ENCODE data around the gene EMC8. TPM values are rescaled to one million over a fixed set of nuclear protein-coding genes. Genes with fewer than 3 reads are reported as not detected.
"Not testable (repeated sequence)": the region's sequence is repeated elsewhere in the genome, so short reads cannot be mapped to it uniquely, and the experiment has no call there.

EMC8 gene
- total RNA-seq, 2 donors from 2014 or later = 60.1 to 67.6 TPM

GRCh38 chr16:85819245-85819644, 19.9 kb upstream of the EMC8 start:
- H3K27me3 Mint-ChIP-seq (ENCODE audit: insufficient read depth) = peaks cover 31% of the 10 kb centered on the region
- Histone ChIP-seq H3K9me3 (ENCODE audit: control insufficient read depth, low read length) (no peaks in the 10 kb centered on the region), H3K9ac (ENCODE audit: extremely low read depth, low read length, poor library complexity, severe bottlenecking) (no peak overlapping the region), H3K4me1 (ENCODE audit: control insufficient read depth, insufficient read depth, low read length) (no peaks in the 10 kb centered on the region), H3K27me3 (ENCODE audit: control insufficient read depth, insufficient read depth, low read length, poor library complexity, severe bottlenecking) (peaks cover 24% of the 10 kb centered on the region), H3K27ac (ENCODE audit: low read depth, low read length) (no peak overlapping the region), H3K4me3 (ENCODE audit: low read length) (no peak overlapping the region), H3K36me3 (ENCODE audit: control insufficient read depth, insufficient read depth, low read length) (no peaks in the 10 kb centered on the region)
- H3K36me3 Mint-ChIP-seq (ENCODE audit: low read depth) = no peaks in the 10 kb centered on the region
- WGBS, 2 experiments (ENCODE audit: insufficient coverage in 1 of 2, insufficient read length in 1 of 2) = 7 to 14% methylated on average over 8 to 10 of the region's 10 CpGs
- peak; percentile 88 for TF ChIP-seq CTCF (conservative IDR thresholded peaks at IDR 0.05)
- H3K4me1 Mint-ChIP-seq = no peaks in the 10 kb centered on the region
- no peak overlapping the region for H3K27ac Mint-ChIP-seq
- H3K9me3 Mint-ChIP-seq = no peaks in the 10 kb centered on the region
- peak; percentile 98 for DNase-seq
- no peak overlapping the region for H3K4me3 Mint-ChIP-seq

GRCh38 chr16:85817195-85817594, 17.9 kb upstream of the EMC8 start:
- not testable (repeated sequence) for H3K27ac Mint-ChIP-seq; H3K9me3 Mint-ChIP-seq; H3K36me3 Mint-ChIP-seq (ENCODE audit: low read depth); H3K4me1 ChIP-seq (ENCODE audit: control insufficient read depth, insufficient read depth, low read length); H3K4me3 Mint-ChIP-seq; H3K4me3 ChIP-seq (ENCODE audit: low read length); H3K9ac ChIP-seq (ENCODE audit: extremely low read depth, low read length, poor library complexity, severe bottlenecking); H3K36me3 ChIP-seq (ENCODE audit: control insufficient read depth, insufficient read depth, low read length); DNase-seq; H3K27ac ChIP-seq (ENCODE audit: low read depth, low read length); H3K4me1 Mint-ChIP-seq; H3K9me3 ChIP-seq (ENCODE audit: control insufficient read depth, low read length)
- H3K27me3 Mint-ChIP-seq (ENCODE audit: insufficient read depth) = peaks cover 38% of the 10 kb centered on the region
- 89% methylated on average over 4 to 6 of the region's 6 CpGs for WGBS, 2 experiments (ENCODE audit: insufficient coverage in 1 of 2, insufficient read length in 1 of 2)
- H3K27me3 ChIP-seq (ENCODE audit: control insufficient read depth, insufficient read depth, low read length, poor library complexity, severe bottlenecking) = peaks cover 24% of the 10 kb centered on the region

- Mint-ChIP-seq H3K27me3 (ENCODE audit: insufficient read depth) (peaks cover 37% of the 10 kb centered on the region), H3K4me3 (no peak overlapping the region), H3K4me1 (peaks cover 4% of the 10 kb centered on the region), H3K9me3 (no peaks in the 10 kb centered on the region), H3K36me3 (ENCODE audit: low read depth) (no peaks in the 10 kb centered on the region), H3K27ac (no peak overlapping the region)
- no peak overlapping the region for H3K9ac ChIP-seq (ENCODE audit: extremely low read depth, low read length, poor library complexity, severe bottlenecking)
- peaks cover 23% of the 10 kb centered on the region for H3K27me3 ChIP-seq (ENCODE audit: control insufficient read depth, insufficient read depth, low read length, poor library complexity, severe bottlenecking)
- H3K36me3 ChIP-seq (ENCODE audit: control insufficient read depth, insufficient read depth, low read length) = no peaks in the 10 kb centered on the region
- DNase-seq = no peak
- TF ChIP-seq CTCF (conservative IDR thresholded peaks at IDR 0.05) = no peak
- H3K9me3 ChIP-seq (ENCODE audit: control insufficient read depth, low read length) = no peaks in the 10 kb centered on the region
- no peak overlapping the region for H3K27ac ChIP-seq (ENCODE audit: low read depth, low read length)
- H3K4me1 ChIP-seq (ENCODE audit: control insufficient read depth, insufficient read depth, low read length) = no peaks in the 10 kb centered on the region
- 92 to 93% methylated on average over 10 to 14 of the region's 14 CpGs for WGBS, 2 experiments (ENCODE audit: insufficient coverage in 1 of 2, insufficient read length in 1 of 2)
- no peak overlapping the region for H3K4me3 ChIP-seq (ENCODE audit: low read length)
These were observed 16.8 kb upstream of the EMC8 start for GRCh38 chr16:85816159-85816558.

All from endodermal cell (in vitro differentiated cells).